ENCODE data around the gene DYNC1I1.

The DYNC1I1 gene

GRCh38 chr7:96100737-96101136, 328.4 kb downstream of the DYNC1I1 start:
- Histone ChIP-seq H3K9ac (ENCODE audit: low read depth, low read length, poor library complexity, severe bottlenecking) (no peak overlapping the region), H3K4me1 (ENCODE audit: insufficient read depth, low read length, poor library complexity, severe bottlenecking) (peaks cover 9% of the 10 kb centered on the region), H3K79me2 (ENCODE audit: insufficient read depth, low read length) (no peaks in the 10 kb centered on the region), H3K36me3 (ENCODE audit: insufficient read depth, low read length) (no peaks in the 10 kb centered on the region), H3K9me2 (replicated peaks; ENCODE audit: low read depth, low read length) (no peaks in the 10 kb centered on the region), H3K4me3 (ENCODE audit: low read length, poor library complexity, severe bottlenecking) (no peak overlapping the region), H3F3A (ENCODE audit: low read depth) (no peaks in the 10 kb centered on the region), H3K4me2 (ENCODE audit: low read depth, low read length, poor library complexity, severe bottlenecking) (no peak overlapping the region), H4K20me1 (ENCODE audit: insufficient read depth, low read length, poor library complexity, severe bottlenecking) (no peaks in the 10 kb centered on the region), H3K9me3 (ENCODE audit: insufficient read depth, low read depth, low read length) (no peaks in the 10 kb centered on the region), H3K27me3 (ENCODE audit: insufficient read depth, low read length, poor library complexity, severe bottlenecking) (peaks cover 8% of the 10 kb centered on the region), H2AFZ (ENCODE audit: low read length) (no peak overlapping the region)
- TF ChIP-seq CTCF (conservative IDR thresholded peaks at IDR 0.05; ENCODE audit: low read length) (no peak), EZH2phosphoT487 (IDR thresholded peaks at IDR 0.05; ENCODE audit: borderline replicate concordance) (no peak)

- no peaks in the 10 kb centered on the region for H3K79me2 ChIP-seq (ENCODE audit: insufficient read depth, low read length)
- H3K4me2 ChIP-seq (ENCODE audit: low read depth, low read length, poor library complexity, severe bottlenecking): no peak overlapping the region
- no peak overlapping the region for H3K9ac ChIP-seq (ENCODE audit: low read depth, low read length, poor library complexity, severe bottlenecking)
- H3K9me3 ChIP-seq (ENCODE audit: insufficient read depth, low read depth, low read length): no peaks in the 10 kb centered on the region
- TF ChIP-seq EZH2phosphoT487 (IDR thresholded peaks at IDR 0.05; ENCODE audit: borderline replicate concordance) (no peak), CTCF (conservative IDR thresholded peaks at IDR 0.05; ENCODE audit: low read length) (no peak)
- H3K4me3 ChIP-seq (ENCODE audit: low read length, poor library complexity, severe bottlenecking): no peak overlapping the region
- peaks cover 8% of the 10 kb centered on the region for H3K27me3 ChIP-seq (ENCODE audit: insufficient read depth, low read length, poor library complexity, severe bottlenecking)
- H4K20me1 ChIP-seq (ENCODE audit: insufficient read depth, low read length, poor library complexity, severe bottlenecking): no peaks in the 10 kb centered on the region
- no peaks in the 10 kb centered on the region for H3K36me3 ChIP-seq (ENCODE audit: insufficient read depth, low read length)
- H3K4me1 ChIP-seq (ENCODE audit: insufficient read depth, low read length, poor library complexity, severe bottlenecking): peaks cover 9% of the 10 kb centered on the region
- no peak overlapping the region for H2AFZ ChIP-seq (ENCODE audit: low read length)
- no peaks in the 10 kb centered on the region for H3F3A ChIP-seq (ENCODE audit: low read depth)
- H3K9me2 ChIP-seq (replicated peaks; ENCODE audit: low read depth, low read length): no peaks in the 10 kb centered on the region
Measured at GRCh38 chr7:96102096-96102811, 329.9 kb downstream of the DYNC1I1 start.

GRCh38 chr7:96104984-96105383, 332.6 kb downstream of the DYNC1I1 start:
- no peak overlapping the region for H2AFZ ChIP-seq (ENCODE audit: low read length)
- no peaks in the 10 kb centered on the region for H3K9me3 ChIP-seq (ENCODE audit: insufficient read depth, low read depth, low read length)
- TF ChIP-seq EZH2phosphoT487 (IDR thresholded peaks at IDR 0.05; ENCODE audit: borderline replicate concordance): no peak
- TF ChIP-seq CTCF (conservative IDR thresholded peaks at IDR 0.05; ENCODE audit: low read length): no peak
- no peaks in the 10 kb centered on the region for H3K79me2 ChIP-seq (ENCODE audit: insufficient read depth, low read length)
- no peaks in the 10 kb centered on the region for H3K9me2 ChIP-seq (replicated peaks; ENCODE audit: low read depth, low read length)
- peaks cover 9% of the 10 kb centered on the region for H3K4me1 ChIP-seq (ENCODE audit: insufficient read depth, low read length, poor library complexity, severe bottlenecking)
- H3F3A ChIP-seq (ENCODE audit: low read depth): no peaks in the 10 kb centered on the region
- H4K20me1 ChIP-seq (ENCODE audit: insufficient read depth, low read length, poor library complexity, severe bottlenecking): no peaks in the 10 kb centered on the region
- no peaks in the 10 kb centered on the region for H3K36me3 ChIP-seq (ENCODE audit: insufficient read depth, low read length)
- H3K27me3 ChIP-seq (ENCODE audit: insufficient read depth, low read length, poor library complexity, severe bottlenecking): peaks cover 8% of the 10 kb centered on the region
- no peak overlapping the region for H3K4me3 ChIP-seq (ENCODE audit: low read length, poor library complexity, severe bottlenecking)
- no peak overlapping the region for H3K4me2 ChIP-seq (ENCODE audit: low read depth, low read length, poor library complexity, severe bottlenecking)
- H3K9ac ChIP-seq (ENCODE audit: low read depth, low read length, poor library complexity, severe bottlenecking): no peak overlapping the region

All from Loucy (cell line).